ENCODE measurements around the gene TUB.

Gene TUB

DNA sequence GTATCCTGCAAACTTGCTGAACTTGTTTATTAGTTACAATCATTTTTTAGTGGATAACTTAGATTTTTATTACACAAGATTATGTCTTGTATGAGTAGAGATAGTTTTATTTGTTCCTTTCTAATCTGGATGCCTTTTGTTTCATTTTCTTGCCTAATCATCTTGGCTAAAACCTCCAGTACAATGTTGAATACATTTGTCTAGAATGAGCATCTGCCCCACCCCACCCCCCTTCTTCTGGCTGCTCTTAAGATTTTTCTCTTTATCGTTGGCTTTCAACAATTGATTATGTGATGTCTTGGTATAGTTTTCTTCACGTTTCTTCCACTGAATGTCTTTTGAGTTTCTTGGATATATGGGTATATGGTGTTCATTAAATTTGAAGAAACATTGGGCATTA, 37.3 kb upstream of the TUB start:
- in situ Hi-C loops (cut with MboI; ENCODE audit: low sequenced_read_pairs): no loop called here

- in situ Hi-C loops (cut with MboI; ENCODE audit: low sequenced_read_pairs): no loop called here
Observed at GRCh38 chr11:8045839-8046238, 35.2 kb upstream of the TUB start.

DNA sequence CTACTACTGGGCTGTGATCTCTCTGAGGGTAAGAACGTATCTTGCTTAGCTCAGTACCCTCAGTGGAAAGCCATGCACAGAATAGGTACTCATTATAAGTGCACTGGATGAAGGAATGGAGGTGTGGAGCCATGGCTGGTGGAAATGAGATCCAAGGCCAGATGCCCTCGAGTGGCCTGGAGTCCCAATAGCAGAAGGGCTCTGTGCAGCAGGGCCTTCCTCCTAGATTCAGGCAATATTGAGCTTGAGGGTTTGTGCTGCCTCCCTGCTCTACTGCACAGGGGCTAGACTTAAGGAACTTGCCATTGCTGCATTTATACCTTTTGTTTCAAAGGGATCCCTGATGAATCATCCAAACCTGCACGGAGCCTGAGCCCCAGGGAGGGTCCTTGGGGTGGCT, 33.6 kb upstream of the TUB start:
- in situ Hi-C loops (cut with MboI; ENCODE audit: low sequenced_read_pairs): no loop called here

DNA sequence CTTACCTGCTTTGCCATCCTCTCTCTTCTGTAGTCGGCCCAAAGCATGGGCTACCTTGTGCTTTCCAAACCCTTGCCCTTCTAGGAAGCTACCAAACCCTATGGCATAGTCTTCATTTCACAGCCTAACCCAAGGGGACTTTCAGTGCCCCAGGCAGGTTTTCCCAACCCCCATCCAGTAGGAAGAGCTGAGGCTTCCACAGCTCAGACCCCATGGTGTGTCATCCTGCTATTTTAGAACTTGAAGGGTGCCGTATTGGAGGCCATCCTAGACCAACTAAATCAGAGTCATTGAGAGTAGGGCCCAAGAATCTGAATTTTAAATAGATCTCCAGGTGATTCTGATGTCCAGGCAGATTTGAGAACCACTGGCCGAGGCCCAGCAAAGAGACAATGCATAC, 31.9 kb upstream of the TUB start:
- in situ Hi-C loops (cut with MboI; ENCODE audit: low sequenced_read_pairs): no loop called here

GRCh38 chr11:8055091-8055835, 25.7 kb upstream of the TUB start:
- in situ Hi-C loops (cut with MboI; ENCODE audit: low sequenced_read_pairs): no loop called here

DNA sequence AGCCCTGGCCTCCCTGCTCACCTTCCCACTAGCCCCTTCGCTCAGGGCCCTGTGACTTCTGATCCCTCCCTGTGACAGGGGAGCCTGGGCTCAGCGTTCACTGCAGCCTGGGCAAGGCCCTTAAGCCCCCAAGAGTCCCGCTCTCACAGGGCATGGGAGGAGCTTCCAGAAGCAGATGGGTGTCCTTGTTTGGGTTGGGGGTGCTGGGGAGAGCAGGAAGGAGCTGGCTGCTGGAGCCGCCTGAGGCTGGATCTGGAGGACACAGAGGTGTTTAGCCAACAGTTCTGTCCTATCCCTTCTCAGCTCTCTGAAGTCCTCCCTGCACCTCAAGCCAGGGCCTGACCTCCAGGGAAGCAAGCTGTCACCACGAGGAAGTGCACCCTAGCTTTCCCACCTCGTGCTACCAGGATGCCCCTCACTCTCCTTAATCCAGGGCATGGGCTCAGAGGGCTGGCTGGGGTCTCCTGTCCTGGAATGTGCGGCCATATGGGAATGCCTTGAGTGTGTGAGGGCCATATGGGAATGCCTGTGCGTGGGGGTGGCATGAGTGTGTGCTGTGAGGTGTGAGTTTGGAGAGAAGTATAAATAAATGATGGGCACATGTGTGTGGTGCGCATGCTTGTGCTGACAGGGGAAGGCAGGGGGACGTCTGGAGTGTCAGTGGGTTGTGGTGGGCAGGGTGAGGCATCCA, 25.0 kb upstream of the TUB start:
- in situ Hi-C loops (cut with MboI; ENCODE audit: low sequenced_read_pairs): no loop called here

DNA sequence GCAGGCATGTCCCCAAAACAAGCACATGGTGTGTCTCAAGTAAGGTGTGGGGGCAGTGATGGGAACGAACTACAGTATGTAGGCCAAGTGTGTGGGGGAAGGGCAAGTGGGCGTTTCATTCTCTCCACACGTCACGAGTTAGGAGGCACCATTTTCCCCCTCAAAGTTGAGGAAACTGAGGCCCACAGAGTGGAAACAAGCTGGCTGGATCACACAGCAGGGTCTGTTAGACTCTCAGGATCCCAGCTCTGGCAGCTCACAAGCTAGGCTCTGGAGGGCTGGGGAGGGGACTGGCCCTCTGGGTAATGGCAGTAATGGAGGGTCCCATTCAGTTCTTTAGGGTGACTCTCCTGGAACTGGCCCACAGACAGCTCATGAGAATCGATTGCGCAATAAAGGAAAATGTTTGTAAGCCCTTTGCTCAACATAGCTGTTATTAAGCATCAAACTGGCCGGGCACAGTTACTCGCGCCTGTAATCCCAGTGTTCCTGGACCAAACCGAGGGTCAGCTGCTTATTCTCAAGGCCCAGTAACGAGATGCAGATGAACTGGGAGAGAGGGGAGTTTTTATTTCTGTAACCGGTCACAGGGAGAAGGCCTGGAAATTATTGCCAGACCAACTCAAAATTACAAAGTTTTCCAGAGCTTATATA, 24.1 kb upstream of the TUB start:
- in situ Hi-C loops (cut with MboI; ENCODE audit: low sequenced_read_pairs): no loop called here

GRCh38 chr11:8058216-8058615, 22.8 kb upstream of the TUB start:
- in situ Hi-C loops (cut with MboI; ENCODE audit: low sequenced_read_pairs): no loop called here

GRCh38 chr11:8059030-8059429, 22.0 kb upstream of the TUB start:
- in situ Hi-C loops (cut with MboI; ENCODE audit: low sequenced_read_pairs): no loop called here

DNA sequence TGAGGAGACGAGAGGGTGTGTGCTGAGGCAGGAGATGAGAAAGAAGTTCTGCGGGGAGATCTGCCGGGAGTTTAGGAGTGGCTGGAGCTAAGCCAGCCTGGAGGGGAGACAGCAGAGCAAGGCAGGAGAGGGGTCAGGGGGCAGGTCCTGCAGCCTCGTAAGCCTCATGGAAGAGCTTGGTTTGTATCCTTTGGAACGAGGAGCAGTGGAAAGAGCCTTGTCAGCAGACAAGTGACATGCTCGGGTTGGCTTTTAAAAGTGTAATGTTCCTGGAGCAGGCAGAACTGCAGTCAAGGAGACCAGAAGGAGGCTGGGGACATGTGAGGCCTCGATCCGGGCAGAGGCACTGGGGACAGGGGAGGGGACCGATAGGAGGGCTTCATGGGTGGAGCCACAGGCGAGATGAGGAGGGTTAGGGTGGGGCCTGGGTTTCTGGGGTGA, 21.4 kb upstream of the TUB start:
- in situ Hi-C loops (cut with MboI; ENCODE audit: low sequenced_read_pairs): no loop called here

DNA sequence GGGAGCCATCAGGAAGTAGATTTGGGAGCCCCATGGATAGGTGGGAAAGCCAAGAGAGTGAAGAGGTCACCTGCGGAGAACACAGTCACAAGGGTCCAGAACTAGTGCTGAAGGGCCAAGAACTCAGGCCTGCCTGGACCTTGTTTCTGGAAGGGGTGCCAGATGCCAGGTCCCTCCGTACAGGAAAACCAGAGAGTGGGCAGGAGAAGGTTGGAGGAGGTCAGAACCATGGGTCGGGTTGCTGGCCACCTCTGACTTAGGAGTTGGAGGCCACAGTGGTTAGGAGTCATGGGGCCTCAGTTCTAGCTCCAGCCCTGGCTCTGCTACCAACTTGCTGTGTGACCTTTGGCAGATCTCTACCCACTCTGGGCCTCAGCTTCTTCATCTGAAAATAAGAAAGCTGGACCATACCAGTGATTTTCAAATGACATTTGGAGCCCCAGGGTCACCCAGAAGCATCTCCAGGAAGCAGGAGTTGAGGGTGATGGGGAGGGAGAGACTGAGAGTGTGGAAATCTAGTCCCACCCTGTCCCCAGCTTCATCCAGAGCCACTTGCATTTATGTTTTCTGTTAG, 20.8 kb upstream of the TUB start:
- in situ Hi-C loops (cut with MboI; ENCODE audit: low sequenced_read_pairs): no loop called here

- in situ Hi-C loops (cut with MboI; ENCODE audit: low sequenced_read_pairs): no loop called here
Observed at GRCh38 chr11:8060801-8061554, 20.0 kb upstream of the TUB start.

GRCh38 chr11:8061555-8062428, 19.2 kb upstream of the TUB start:
- in situ Hi-C loops (cut with MboI; ENCODE audit: low sequenced_read_pairs): no loop called here

DNA sequence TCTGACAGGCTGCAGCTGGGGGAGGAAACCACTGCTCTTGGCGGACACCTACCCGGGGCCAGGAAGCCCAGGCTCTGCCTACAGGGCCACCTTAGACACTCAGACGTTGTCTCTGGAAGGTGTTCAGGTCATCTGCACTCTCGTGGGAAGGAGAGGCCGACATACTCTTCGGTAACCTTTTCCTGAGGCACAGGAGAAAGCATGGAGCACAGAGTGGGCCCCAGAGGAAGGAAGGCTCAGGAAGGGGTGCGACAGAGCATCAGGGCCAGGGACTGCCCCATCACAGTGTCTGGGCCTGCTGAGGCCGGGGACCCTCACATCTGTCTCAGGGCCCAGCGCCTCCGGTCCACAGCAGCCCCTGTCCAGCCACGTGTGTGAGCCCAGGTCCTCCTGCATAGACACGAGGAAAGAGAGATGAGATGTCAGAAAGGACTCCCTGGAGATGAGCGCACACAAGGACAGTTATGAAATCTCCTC, 18.2 kb upstream of the TUB start:
- in situ Hi-C loops (cut with MboI; ENCODE audit: low sequenced_read_pairs): no loop called here

- in situ Hi-C loops (cut with MboI; ENCODE audit: low sequenced_read_pairs): no loop called here
Observed at GRCh38 chr11:8063324-8063723, 17.7 kb upstream of the TUB start.

- in situ Hi-C loops (cut with MboI; ENCODE audit: low sequenced_read_pairs): no loop called here
Observed at GRCh38 chr11:8065031-8065430, 16.0 kb upstream of the TUB start.

GRCh38 chr11:8066036-8066910, 14.7 kb upstream of the TUB start:
- in situ Hi-C loops (cut with MboI; ENCODE audit: low sequenced_read_pairs): no loop called here

DNA sequence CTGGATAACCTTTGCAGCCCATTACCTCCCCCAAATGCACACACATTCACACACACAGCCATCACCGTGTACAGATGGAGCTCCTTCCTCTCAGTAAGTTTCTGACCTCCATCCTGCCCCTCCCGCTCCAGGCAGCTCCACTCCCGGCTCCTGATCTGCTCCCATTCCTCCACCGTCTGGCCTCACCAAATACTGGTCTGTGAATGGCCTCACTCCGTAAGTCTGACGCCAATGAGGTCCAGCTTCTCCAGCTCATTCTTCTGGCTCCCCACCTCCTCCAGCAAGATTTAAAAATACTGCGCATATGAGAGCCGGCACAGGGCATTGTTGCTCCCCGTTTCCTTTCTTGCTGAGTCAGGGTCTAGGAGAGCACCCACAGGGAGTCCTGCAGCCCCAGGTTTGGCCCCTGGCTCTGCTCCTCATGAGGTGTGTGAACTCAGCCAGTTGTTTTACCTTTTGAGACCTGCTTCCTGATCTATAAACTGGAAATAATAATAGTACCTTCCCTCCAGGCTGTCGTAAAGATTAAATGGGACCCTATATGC, 14.0 kb upstream of the TUB start:
- in situ Hi-C loops (cut with MboI; ENCODE audit: low sequenced_read_pairs): no loop called here

GRCh38 chr11:8067567-8067928, 13.5 kb upstream of the TUB start:
- in situ Hi-C loops (cut with MboI; ENCODE audit: low sequenced_read_pairs): no loop called here
